Caco-2 (cell line): Measurements from ENCODE around the gene CCDC61. TPM values are rescaled to one million over a fixed set of nuclear protein-coding genes. Genes with fewer than 3 reads are reported as not detected.

Experiments
- BruUV-seq: library from RNA; stranded (reverse); fragments of 400-500 nt; replicated peaks from 2 replicates; lab custom pipeline; 2021; lab: Mats Ljungman, UMichigan
- CTCF ChIA-PET: fragments of 300-600 bp; sonication (Branson Sonifier 250); formaldehyde crosslinking; loops from one replicate; lab custom pipeline; 2022; ENCODE audit warnings: antibody characterized with exemption; lab: Charles Lee
- POLR2A ChIA-PET: fragments of 300-600 bp; sonication (Branson Sonifier 250); formaldehyde crosslinking; loops from one replicate; lab custom pipeline; 2022; ENCODE audit warnings: antibody characterized with exemption; lab: Charles Lee
- DNase-seq, 2 experiments: peaks; one replicate each; pipeline versions ENCODE4 v3.0.0 to v3.0.0-alpha.2; 2020 to 2022
- H3K27me3 ChIP-seq: replicated peaks from 2 replicates; pipeline ENCODE4 v1.6.0; 2011; ENCODE audit warnings: low read length; ENCODE audit not compliant: control insufficient read depth, insufficient read depth
- H3K36me3 ChIP-seq: 2 replicates; pipeline ENCODE4 v1.5.1; 2011; ENCODE audit warnings: low read length; ENCODE audit not compliant: control insufficient read depth, insufficient read depth
- H3K4me1 ChIP-seq: fragments of 250-450 bp; sonication (Bioruptor Pico); 2 replicates; pipeline ENCODE4 v1.5.1; 2020; ENCODE audit warnings: mild to moderate bottlenecking
- H3K4me3 ChIP-seq: 2 replicates; pipeline ENCODE4 v1.5.1; 2011; ENCODE audit warnings: low read depth, mild to moderate bottlenecking, control low read depth, low read length
- H3K9me3 ChIP-seq: fragments of 250-450 bp; sonication (Bioruptor Pico); 2 replicates; pipeline ENCODE4 v1.5.1; 2020; ENCODE audit warnings: mild to moderate bottlenecking, moderate library complexity
- H3K27ac Mint-ChIP-seq: one replicate; pipeline ENCODE4 v1.8.0; 2022; ENCODE audit warnings: mixed read lengths; ENCODE audit not compliant: unreplicated experiment
- H3K27me3 Mint-ChIP-seq: one replicate; pipeline ENCODE4 v1.8.0; 2022; ENCODE audit warnings: mixed read lengths; ENCODE audit not compliant: insufficient read depth, unreplicated experiment
- H3K36me3 Mint-ChIP-seq: one replicate; pipeline ENCODE4 v1.8.0; 2022; ENCODE audit warnings: mild to moderate bottlenecking, mixed read lengths; ENCODE audit not compliant: insufficient read depth, unreplicated experiment
- H3K4me1 Mint-ChIP-seq: one replicate; pipeline ENCODE4 v1.8.0; 2022; ENCODE audit warnings: low read depth, mixed read lengths; ENCODE audit not compliant: unreplicated experiment
- H3K4me3 Mint-ChIP-seq: one replicate; pipeline ENCODE4 v1.8.0; 2022; ENCODE audit warnings: mild to moderate bottlenecking, moderate library complexity, mixed read lengths; ENCODE audit not compliant: unreplicated experiment
- H3K9me3 Mint-ChIP-seq: one replicate; pipeline ENCODE4 v1.8.0; 2022; ENCODE audit warnings: mixed read lengths; ENCODE audit not compliant: unreplicated experiment
- intact Hi-C: fragments of 100-400 bp; cut with micrococcal nuclease; formaldehyde crosslinking; loops from one replicate; pipeline ENCODE4 v1.10.0; 2022; ENCODE audit not compliant: unreplicated experiment
- total RNA-seq: library from RNA; stranded (reverse); gene quantifications from 2 replicates; pipeline ENCODE4 v1.2.3, GENCODE V29; 2022
- TF ChIP-seq, protein P1 (sequence below), 2 experiments: fragments of 200-600 bp in 1 of 2; IDR thresholded peaks; 1 replicate in 1 of 2; 2 replicates in 1 of 2; pipeline versions ENCODE4 v1.5.1 to v1.8.0; 2011 to 2022; ENCODE audit warnings: antibody characterized with exemption in 1 of 2, control low read depth in 1 of 2, inconsistent platforms in 1 of 2, low read depth in 1 of 2, low read length in 1 of 2, mild to moderate bottlenecking in 1 of 2, moderate library complexity in 1 of 2; ENCODE audit not compliant: insufficient read depth in 1 of 2, severe bottlenecking in 1 of 2, unreplicated experiment in 1 of 2

Gene CCDC61
- total RNA-seq, 1 experiment from 2014 or later = 21.1 TPM

DNA sequence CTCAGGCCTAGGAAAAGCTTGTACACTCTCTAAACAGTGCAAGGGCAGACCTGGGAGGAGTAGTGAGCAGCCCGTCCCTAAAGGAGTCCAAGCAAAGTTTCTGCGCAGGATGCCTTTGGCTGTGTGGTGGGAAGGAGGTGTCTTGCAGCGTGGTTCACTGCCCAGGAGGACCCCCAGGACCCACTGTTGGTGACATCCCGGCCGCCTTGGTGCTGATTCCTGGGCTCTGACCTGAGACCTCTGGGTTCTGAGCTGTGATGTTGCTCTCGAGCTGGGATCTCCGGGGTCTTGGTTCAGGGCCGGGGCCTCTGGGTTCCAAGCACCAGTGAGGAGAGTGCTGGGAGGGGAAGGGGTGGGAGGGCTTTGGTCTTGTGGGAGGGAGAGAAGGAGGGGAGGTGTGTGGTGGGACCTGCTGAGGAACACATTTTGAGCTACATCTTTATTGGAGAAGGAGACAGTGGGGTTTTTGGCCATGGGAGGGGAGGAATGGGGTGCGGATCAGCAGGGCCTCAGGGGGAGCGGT, 23.5 kb downstream of the CCDC61 start:
- Histone ChIP-seq H3K4me3 (no peak overlapping the region), H3K4me1 (peaks cover 20% of the 10 kb centered on the region), H3K9me3 (no peaks in the 10 kb centered on the region), H3K27me3 (no peaks in the 10 kb centered on the region; the same call in 1 of the 2 replicates), H3K36me3 (no peaks in the 10 kb centered on the region)
- TF ChIP-seq, protein P1, sequence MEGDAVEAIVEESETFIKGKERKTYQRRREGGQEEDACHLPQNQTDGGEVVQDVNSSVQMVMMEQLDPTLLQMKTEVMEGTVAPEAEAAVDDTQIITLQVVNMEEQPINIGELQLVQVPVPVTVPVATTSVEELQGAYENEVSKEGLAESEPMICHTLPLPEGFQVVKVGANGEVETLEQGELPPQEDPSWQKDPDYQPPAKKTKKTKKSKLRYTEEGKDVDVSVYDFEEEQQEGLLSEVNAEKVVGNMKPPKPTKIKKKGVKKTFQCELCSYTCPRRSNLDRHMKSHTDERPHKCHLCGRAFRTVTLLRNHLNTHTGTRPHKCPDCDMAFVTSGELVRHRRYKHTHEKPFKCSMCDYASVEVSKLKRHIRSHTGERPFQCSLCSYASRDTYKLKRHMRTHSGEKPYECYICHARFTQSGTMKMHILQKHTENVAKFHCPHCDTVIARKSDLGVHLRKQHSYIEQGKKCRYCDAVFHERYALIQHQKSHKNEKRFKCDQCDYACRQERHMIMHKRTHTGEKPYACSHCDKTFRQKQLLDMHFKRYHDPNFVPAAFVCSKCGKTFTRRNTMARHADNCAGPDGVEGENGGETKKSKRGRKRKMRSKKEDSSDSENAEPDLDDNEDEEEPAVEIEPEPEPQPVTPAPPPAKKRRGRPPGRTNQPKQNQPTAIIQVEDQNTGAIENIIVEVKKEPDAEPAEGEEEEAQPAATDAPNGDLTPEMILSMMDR (IDR thresholded peaks at IDR 0.05; ENCODE audit: insufficient read depth in 1 of 2, low read depth in 1 of 2, low read length in 1 of 2, severe bottlenecking in 1 of 2, unreplicated experiment in 1 of 2) = no peak
- ChIA-PET CTCF (interaction anchor here (0.6 to 1.2 kb wide), 3 partner anchors 10 to 117 kb away, joined by 3 to 5 read pairs (median 3); no protein-coding TSS in a partner anchor), POLR2A (no interaction called here)
- intact Hi-C loops = loop anchor here (5.0 to 10.0 kb wide), 3 partner anchors 91 to 204 kb away; partner anchors contain the start of gene RSPH6A
- peaks cover 8% of the 10 kb centered on the region for H3K27me3 Mint-ChIP-seq
- no peak overlapping the region for H3K4me3 Mint-ChIP-seq
- DNase-seq = no peak
- H3K36me3 Mint-ChIP-seq = peaks cover 6% of the 10 kb centered on the region
- H3K9me3 Mint-ChIP-seq = no peaks in the 10 kb centered on the region
- H3K27ac Mint-ChIP-seq = no peak overlapping the region
- H3K4me1 Mint-ChIP-seq = peaks cover 21% of the 10 kb centered on the region
- BruUV-seq = no TSS peak

GRCh38 chr19:46019270-46019669, 24.0 kb downstream of the CCDC61 start:
- DNase-seq = no peak
- H3K36me3 Mint-ChIP-seq = peaks cover 6% of the 10 kb centered on the region
- BruUV-seq = no TSS peak
- Histone ChIP-seq H3K4me1 (peaks cover 19% of the 10 kb centered on the region), H3K4me3 (no peak overlapping the region), H3K9me3 (no peaks in the 10 kb centered on the region), H3K27me3 (no peaks in the 10 kb centered on the region; the same call in 1 of the 2 replicates), H3K36me3 (no peaks in the 10 kb centered on the region)
- intact Hi-C loops = loop anchor here (5.0 to 10.0 kb wide), 3 partner anchors 92 to 204 kb away; partner anchors contain the start of gene RSPH6A
- TF ChIP-seq, protein P1 (IDR thresholded peaks at IDR 0.05; ENCODE audit: insufficient read depth in 1 of 2, low read depth in 1 of 2, low read length in 1 of 2, severe bottlenecking in 1 of 2, unreplicated experiment in 1 of 2) = no peak
- ChIA-PET CTCF (interaction anchor here (0.7 to 1.2 kb wide), 3 partner anchors 9 to 237 kb away, joined by 3 to 5 read pairs (median 5); partner anchors contain the start of gene DMPK), POLR2A (no interaction called here)
- H3K4me3 Mint-ChIP-seq = no peak overlapping the region
- peaks cover 8% of the 10 kb centered on the region for H3K27me3 Mint-ChIP-seq
- peaks cover 21% of the 10 kb centered on the region for H3K4me1 Mint-ChIP-seq
- no peaks in the 10 kb centered on the region for H3K9me3 Mint-ChIP-seq
- no peak overlapping the region for H3K27ac Mint-ChIP-seq

DNA sequence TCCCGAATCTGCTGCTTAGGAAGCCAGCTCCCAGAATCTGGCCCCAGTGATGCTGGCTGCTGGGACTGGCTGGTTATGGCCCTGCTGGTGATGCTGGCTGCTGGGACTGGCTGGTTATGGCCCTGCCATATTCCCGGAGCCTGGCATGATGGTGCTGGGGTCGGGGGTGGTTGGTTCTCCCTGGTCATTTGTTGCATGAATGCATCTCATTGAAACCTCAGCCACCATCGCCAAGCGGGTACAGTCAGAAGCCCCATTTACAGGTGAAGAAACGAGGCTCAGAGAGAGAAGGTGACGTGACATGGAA, 25.5 kb downstream of the CCDC61 start:
- H3K9me3 Mint-ChIP-seq = peaks cover 3% of the 10 kb centered on the region
- TF ChIP-seq, protein P1 (IDR thresholded peaks at IDR 0.05; ENCODE audit: insufficient read depth in 1 of 2, low read depth in 1 of 2, low read length in 1 of 2, severe bottlenecking in 1 of 2, unreplicated experiment in 1 of 2) = no peak
- no peak for DNase-seq
- H3K27ac Mint-ChIP-seq = no peak overlapping the region
- Histone ChIP-seq H3K9me3 (no peaks in the 10 kb centered on the region), H3K27me3 (no peaks in the 10 kb centered on the region; the same call in 1 of the 2 replicates), H3K4me1 (0 out of 2 replicates have a peak, but pooled peaks cover 7% of the 10 kb centered on the region), H3K36me3 (no peaks in the 10 kb centered on the region), H3K4me3 (no peak overlapping the region)
- ChIA-PET CTCF (interaction anchor here (2.4 kb wide), 1 partner anchor 56 kb away, joined by 10 read pairs; no protein-coding TSS in a partner anchor), POLR2A (no interaction called here)
- peaks cover 10% of the 10 kb centered on the region for H3K4me1 Mint-ChIP-seq
- H3K27me3 Mint-ChIP-seq = peaks cover 3% of the 10 kb centered on the region
- intact Hi-C loops = no loop called here
- BruUV-seq = no TSS peak
- no peak overlapping the region for H3K4me3 Mint-ChIP-seq
- H3K36me3 Mint-ChIP-seq = no peaks in the 10 kb centered on the region
